Calu3 (cell line): ENCODE results near the gene LRRC27. TPM values are rescaled to one million over a fixed set of nuclear protein-coding genes. Genes with fewer than 3 reads are reported as not detected.

Source experiments
- BruUV-seq: library from RNA; stranded (reverse); fragments of 400-500 nt; replicated peaks from 2 replicates; lab custom pipeline; 2021; lab: Mats Ljungman, UMichigan
- CTCF ChIA-PET: fragments of 300-600 bp; sonication (Branson Sonifier 250); formaldehyde crosslinking; loops from one replicate; lab custom pipeline; 2022; ENCODE audit warnings: antibody characterized with exemption; lab: Charles Lee
- DNase-seq: peaks from one replicate; pipeline ENCODE4 v3.0.0; 2022
- H3K27ac Mint-ChIP-seq: one replicate; pipeline ENCODE4 v1.8.0; 2022; ENCODE audit warnings: mixed read lengths; ENCODE audit not compliant: unreplicated experiment
- H3K27me3 Mint-ChIP-seq: one replicate; pipeline ENCODE4 v1.8.0; 2022; ENCODE audit warnings: mixed read lengths; ENCODE audit not compliant: unreplicated experiment
- H3K36me3 Mint-ChIP-seq: one replicate; pipeline ENCODE4 v1.8.0; 2022; ENCODE audit warnings: mild to moderate bottlenecking, moderate library complexity, mixed read lengths; ENCODE audit not compliant: insufficient read depth, unreplicated experiment
- H3K4me1 Mint-ChIP-seq: one replicate; pipeline ENCODE4 v1.8.0; 2022; ENCODE audit warnings: mild to moderate bottlenecking, low read depth, mixed read lengths; ENCODE audit not compliant: unreplicated experiment
- H3K4me3 Mint-ChIP-seq: one replicate; pipeline ENCODE4 v1.8.0; 2022; ENCODE audit warnings: mild to moderate bottlenecking, low read depth, moderate library complexity, mixed read lengths; ENCODE audit not compliant: unreplicated experiment
- H3K9me3 Mint-ChIP-seq: one replicate; pipeline ENCODE4 v1.8.0; 2022; ENCODE audit warnings: low read depth, mixed read lengths; ENCODE audit not compliant: unreplicated experiment
- intact Hi-C: fragments of 100-400 bp; cut with micrococcal nuclease; formaldehyde crosslinking; loops from one replicate; pipeline ENCODE4 v1.10.0; 2022; ENCODE audit not compliant: unreplicated experiment
- total RNA-seq: library from RNA; stranded (reverse); gene quantifications from 2 replicates; pipeline ENCODE4 v1.2.3, GENCODE V29; 2022
- TF ChIP-seq, protein P1 (sequence below): fragments of 200-600 bp; IDR thresholded peaks from one replicate; pipeline ENCODE4 v1.8.0; 2022; ENCODE audit warnings: antibody characterized with exemption; ENCODE audit not compliant: unreplicated experiment

LRRC27 gene
- total RNA-seq, 1 experiment from 2014 or later: 4.6 TPM

DNA sequence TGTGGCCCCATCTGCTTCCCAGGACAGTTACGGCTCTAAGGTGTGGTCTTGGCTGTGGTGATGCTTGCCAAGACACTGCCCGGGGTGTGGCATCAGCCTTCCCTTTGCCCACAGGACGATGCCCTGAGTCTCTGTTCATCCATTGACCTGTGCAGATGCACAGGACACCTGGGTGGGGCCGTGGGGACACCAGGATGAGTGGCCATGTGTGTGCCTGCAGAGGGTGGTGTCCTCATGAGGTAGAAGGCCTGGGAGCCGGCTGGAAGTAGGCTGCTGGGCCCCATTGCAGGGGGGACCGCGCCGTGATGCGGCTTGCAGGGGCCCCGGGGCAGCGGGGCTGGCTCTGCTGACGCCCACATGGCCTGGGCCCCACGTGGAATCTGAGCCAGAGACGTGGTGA is 42.6 kb downstream of the LRRC27 start:
- intact Hi-C loops: no loop called here
- TF ChIP-seq, protein P1, sequence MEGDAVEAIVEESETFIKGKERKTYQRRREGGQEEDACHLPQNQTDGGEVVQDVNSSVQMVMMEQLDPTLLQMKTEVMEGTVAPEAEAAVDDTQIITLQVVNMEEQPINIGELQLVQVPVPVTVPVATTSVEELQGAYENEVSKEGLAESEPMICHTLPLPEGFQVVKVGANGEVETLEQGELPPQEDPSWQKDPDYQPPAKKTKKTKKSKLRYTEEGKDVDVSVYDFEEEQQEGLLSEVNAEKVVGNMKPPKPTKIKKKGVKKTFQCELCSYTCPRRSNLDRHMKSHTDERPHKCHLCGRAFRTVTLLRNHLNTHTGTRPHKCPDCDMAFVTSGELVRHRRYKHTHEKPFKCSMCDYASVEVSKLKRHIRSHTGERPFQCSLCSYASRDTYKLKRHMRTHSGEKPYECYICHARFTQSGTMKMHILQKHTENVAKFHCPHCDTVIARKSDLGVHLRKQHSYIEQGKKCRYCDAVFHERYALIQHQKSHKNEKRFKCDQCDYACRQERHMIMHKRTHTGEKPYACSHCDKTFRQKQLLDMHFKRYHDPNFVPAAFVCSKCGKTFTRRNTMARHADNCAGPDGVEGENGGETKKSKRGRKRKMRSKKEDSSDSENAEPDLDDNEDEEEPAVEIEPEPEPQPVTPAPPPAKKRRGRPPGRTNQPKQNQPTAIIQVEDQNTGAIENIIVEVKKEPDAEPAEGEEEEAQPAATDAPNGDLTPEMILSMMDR: no peak

DNA sequence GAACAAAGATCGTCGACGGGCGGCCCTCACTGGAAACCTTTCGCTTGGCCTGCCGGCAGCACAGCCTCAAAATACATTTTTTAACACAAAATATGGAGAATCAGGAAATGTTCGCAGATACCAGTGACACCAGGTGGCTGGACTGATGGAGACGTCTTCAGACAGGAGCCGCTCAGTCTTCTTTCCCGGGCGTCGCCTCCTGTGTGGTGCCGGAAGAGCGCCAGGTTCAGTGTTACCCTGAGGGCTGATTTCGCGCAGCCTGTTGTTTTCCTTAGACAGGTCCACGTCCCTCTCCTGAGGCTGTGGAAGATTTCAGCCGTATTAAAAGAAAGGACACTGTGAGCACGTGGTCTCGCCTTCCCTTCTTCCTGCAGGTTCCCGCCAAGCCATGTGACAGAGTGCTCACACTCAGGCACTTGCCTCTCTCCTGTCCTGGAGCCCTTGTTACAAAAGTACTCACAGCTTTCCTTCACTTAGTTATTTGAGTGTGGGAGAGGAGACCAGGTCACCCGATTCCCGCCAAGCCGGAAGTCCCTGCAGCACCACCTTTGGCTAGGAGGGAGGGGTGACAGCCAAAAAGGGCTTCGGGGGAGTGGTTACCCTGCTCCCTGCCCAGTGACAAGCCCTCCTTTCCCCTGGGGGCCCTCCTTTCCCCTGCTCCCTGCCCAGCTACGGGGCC is 43.3 kb downstream of the LRRC27 start:
- DNase-seq: no peak
- intact Hi-C loops: no loop called here
- TF ChIP-seq, protein P1: no peak
- no TSS peak for BruUV-seq
- CTCF ChIA-PET: no interaction called here
- H3K9me3 Mint-ChIP-seq: no peaks in the 10 kb centered on the region
- no peak overlapping the region for H3K27ac Mint-ChIP-seq
- no peak overlapping the region for H3K4me3 Mint-ChIP-seq
- H3K36me3 Mint-ChIP-seq: no peaks in the 10 kb centered on the region
- H3K27me3 Mint-ChIP-seq: no peaks in the 10 kb centered on the region
- no peaks in the 10 kb centered on the region for H3K4me1 Mint-ChIP-seq

More for the DNA sequence above, 42.6 kb downstream of the LRRC27 start:
- no peak for DNase-seq
- no peaks in the 10 kb centered on the region for H3K4me1 Mint-ChIP-seq
- CTCF ChIA-PET: no interaction called here
- no peaks in the 10 kb centered on the region for H3K36me3 Mint-ChIP-seq
- H3K27me3 Mint-ChIP-seq: no peaks in the 10 kb centered on the region
- no peak overlapping the region for H3K27ac Mint-ChIP-seq
- no peak overlapping the region for H3K4me3 Mint-ChIP-seq
- H3K9me3 Mint-ChIP-seq: no peaks in the 10 kb centered on the region
- no TSS peak for BruUV-seq

DNA sequence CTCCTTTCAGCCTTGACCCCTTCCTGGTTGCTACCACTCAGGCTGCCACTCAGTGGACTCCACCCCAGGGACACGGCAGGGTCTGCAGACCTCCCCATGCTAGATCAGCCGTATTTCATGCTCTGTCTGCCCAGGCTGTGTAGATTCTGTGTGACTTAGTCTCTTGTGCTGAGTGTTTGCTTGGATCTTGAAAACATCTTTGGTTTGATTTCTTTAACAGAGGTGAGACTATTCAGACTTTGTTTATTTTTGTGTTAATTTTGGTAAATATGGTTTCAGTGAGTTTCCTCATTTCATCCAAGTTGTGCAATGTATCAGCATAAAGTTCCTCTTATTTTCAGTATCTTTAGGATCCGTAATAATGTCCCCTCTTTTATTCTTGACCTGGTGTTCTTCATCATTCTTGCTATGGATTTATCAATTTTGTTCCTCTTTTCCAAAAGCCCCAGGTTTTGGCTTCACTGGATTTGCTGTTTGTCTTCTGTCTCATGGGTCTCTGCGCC is 43.9 kb downstream of the LRRC27 start:
- DNase-seq: no peak
- TF ChIP-seq, protein P1: no peak
- Mint-ChIP-seq H3K27ac (no peak overlapping the region), H3K4me1 (no peaks in the 10 kb centered on the region), H3K36me3 (no peaks in the 10 kb centered on the region), H3K4me3 (no peak overlapping the region), H3K9me3 (no peaks in the 10 kb centered on the region), H3K27me3 (no peaks in the 10 kb centered on the region)
- intact Hi-C loops: no loop called here
- no TSS peak for BruUV-seq
- CTCF ChIA-PET: no interaction called here

DNA sequence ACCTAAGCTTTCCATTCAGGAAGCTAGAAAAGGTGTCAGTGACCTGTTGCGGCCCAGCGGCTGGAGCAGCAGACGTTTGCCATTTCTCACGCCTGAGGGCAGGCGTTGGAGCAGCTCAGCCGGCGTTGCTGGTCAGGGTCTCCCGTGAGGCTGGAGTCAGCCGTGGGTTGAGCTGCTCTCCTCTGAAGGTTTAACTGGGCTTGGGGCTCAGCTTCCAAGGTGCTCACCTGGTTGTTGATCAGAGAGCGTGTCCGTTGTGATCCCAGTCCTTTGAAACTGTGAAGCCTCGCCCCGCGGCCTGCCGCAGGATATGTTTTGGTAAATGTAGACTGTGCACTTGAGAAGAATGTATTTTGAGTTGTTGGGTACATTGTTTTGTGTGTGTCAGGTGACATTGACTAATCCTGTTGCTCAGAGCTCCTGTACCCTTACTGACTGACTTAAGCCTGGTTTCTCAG is 44.4 kb downstream of the LRRC27 start:
- Mint-ChIP-seq H3K4me3 (no peak overlapping the region), H3K9me3 (no peaks in the 10 kb centered on the region), H3K36me3 (no peaks in the 10 kb centered on the region), H3K27me3 (peaks cover 4% of the 10 kb centered on the region), H3K4me1 (no peaks in the 10 kb centered on the region), H3K27ac (no peak overlapping the region)
- TF ChIP-seq, protein P1: no peak
- CTCF ChIA-PET: interaction anchor here (0.6 kb wide), 1 partner anchor 523 kb away, joined by 4 read pairs; no protein-coding TSS in a partner anchor
- intact Hi-C loops: no loop called here
- no TSS peak for BruUV-seq
- DNase-seq: no peak
